H1 (cell line): Measurements from ENCODE around the gene TOR4A. TPM values are rescaled to one million over a fixed set of nuclear protein-coding genes. Genes with fewer than 3 reads are reported as not detected.

ENCODE experiments used
- CTCF ChIA-PET: fragments of 300-600 bp; sonication (Branson Sonifier 250); formaldehyde crosslinking; loops from one replicate; lab custom pipeline; 2021; ENCODE audit not compliant: partially characterized antibody; lab: Charles Lee
- POLR2A ChIA-PET: fragments of 300-600 bp; sonication (Branson Sonifier 250); formaldehyde crosslinking; loops from one replicate; lab custom pipeline; 2021; ENCODE audit warnings: inconsistent platforms; ENCODE audit not compliant: partially characterized antibody; lab: Charles Lee
- DNase-seq, 2 experiments: peaks; one replicate each; pipeline versions ENCODE4 v3.0.0 to v3.0.0-alpha.2; 2010 to 2022; ENCODE audit warnings: low spot score in 2 of 2, low read depth in 1 of 2, mixed read lengths in 1 of 2
- FAIRE-seq: peaks from 2 replicates; lab custom pipeline; 2011; peaks lifted over from hg19 to GRCh38; lab: Jason Lieb, UNC
- H2AFZ ChIP-seq: 2 replicates; pipeline ENCODE4 v1.8.1; 2012; ENCODE audit warnings: low read length, inconsistent platforms
- H2AK5ac ChIP-seq: 2 replicates; pipeline ENCODE4 v1.6.1; 2013; ENCODE audit warnings: low read depth, low read length
- H2BK120ac ChIP-seq: replicated peaks from 2 replicates; pipeline ENCODE3; 2013; ENCODE audit warnings: low read depth, low read length, inconsistent platforms
- H2BK12ac ChIP-seq: 2 replicates; pipeline ENCODE4 v1.6.1; 2013; ENCODE audit warnings: low read depth, low read length
- H2BK15ac ChIP-seq: 2 replicates; pipeline ENCODE4 v1.6.1; 2013; ENCODE audit warnings: low read length
- H2BK20ac ChIP-seq: 2 replicates; pipeline ENCODE4 v1.6.1; 2013; ENCODE audit warnings: low read length
- H2BK5ac ChIP-seq: 2 replicates; pipeline ENCODE4 v1.6.1; 2013; ENCODE audit warnings: low read depth, low read length
- H3K14ac ChIP-seq: 2 replicates; pipeline ENCODE4 v1.6.1; 2013; ENCODE audit warnings: inconsistent platforms; ENCODE audit not compliant: insufficient read length
- H3K18ac ChIP-seq: 2 replicates; pipeline ENCODE4 v1.6.1; 2013; ENCODE audit warnings: low read length; ENCODE audit errors: extremely low read depth
- H3K23ac ChIP-seq: 2 replicates; pipeline ENCODE4 v1.6.1; 2013; ENCODE audit warnings: inconsistent platforms; ENCODE audit not compliant: insufficient read length
- H3K23me2 ChIP-seq: 2 replicates; pipeline ENCODE4 v1.6.1; 2013; ENCODE audit warnings: low read depth, low read length
- H3K27ac ChIP-seq: 2 replicates; pipeline ENCODE4 v1.6.1; 2011; ENCODE audit warnings: low read depth, low read length, inconsistent platforms
- H3K27me3 ChIP-seq, 4 experiments: replicated peaks in 1 of 4; 1 replicate in 1 of 4; 2 replicates in 3 of 4; pipeline versions ENCODE4 v1.6.1 to v1.8.1; 2011 to 2013; ENCODE audit warnings: low read length in 3 of 4, mild to moderate bottlenecking in 3 of 4, inconsistent platforms in 2 of 4, mixed read lengths in 2 of 4, moderate library complexity in 1 of 4; ENCODE audit not compliant: control insufficient read depth in 3 of 4, insufficient read depth in 3 of 4; ENCODE audit errors: extremely low read depth in 1 of 4
- H3K36me3 ChIP-seq, 4 experiments: 2 replicates each; pipeline versions ENCODE4 v1.6.1 to v1.8.1; 2011 to 2013; ENCODE audit warnings: mild to moderate bottlenecking in 4 of 4, low read length in 3 of 4, moderate library complexity in 2 of 4, control low read depth in 1 of 4, inconsistent platforms in 1 of 4; ENCODE audit not compliant: insufficient read depth in 4 of 4, control insufficient read depth in 2 of 4
- H3K4ac ChIP-seq: replicated peaks from 2 replicates; pipeline ENCODE3; 2013; ENCODE audit warnings: low read length, low read depth, mixed read lengths, inconsistent platforms; ENCODE audit not compliant: insufficient read length
- H3K4me1 ChIP-seq, 4 experiments: replicated peaks in 1 of 4; 1 replicate in 1 of 4; 2 replicates in 3 of 4; pipeline versions ENCODE4 v1.6.1 to v1.8.1; 2011 to 2013; ENCODE audit warnings: low read length in 3 of 4, inconsistent platforms in 2 of 4, mixed read lengths in 1 of 4; ENCODE audit not compliant: insufficient read depth in 4 of 4, control insufficient read depth in 3 of 4
- H3K4me2 ChIP-seq, 2 experiments: 2 replicates each; pipeline versions ENCODE4 v1.6.1 to v1.8.1; 2011 to 2013; ENCODE audit warnings: low read depth in 2 of 2, low read length in 2 of 2, control low read depth in 1 of 2, inconsistent platforms in 1 of 2, mild to moderate bottlenecking in 1 of 2; ENCODE audit not compliant: insufficient read depth in 1 of 2
- H3K4me3 ChIP-seq, 4 experiments: fragments of 200-600, 300-600 bp in 1 of 4; sonication (generic), shearing (Covaris generic), sonication (Bioruptor Twin) in 1 of 4; 2 replicates each; pipeline versions ENCODE4 v1.5.1 to v1.8.1; 2011 to 2016; ENCODE audit warnings: low read length in 4 of 4, low read depth in 3 of 4, control low read depth in 2 of 4, inconsistent platforms in 2 of 4, mild to moderate bottlenecking in 2 of 4, mixed read lengths in 1 of 4, moderate library complexity in 1 of 4; ENCODE audit not compliant: insufficient read depth in 2 of 4; ENCODE audit errors: extremely low read depth in 1 of 4
- H3K56ac ChIP-seq: replicated peaks from 2 replicates; pipeline ENCODE3; 2013; ENCODE audit warnings: low read depth, mild to moderate bottlenecking, mixed read lengths, low read length, inconsistent platforms; ENCODE audit not compliant: insufficient read length
- H3K79me1 ChIP-seq: 2 replicates; pipeline ENCODE4 v1.6.1; 2013; ENCODE audit warnings: low read depth, low read length, control low read depth
- H3K79me2 ChIP-seq, 2 experiments: 2 replicates each; pipeline versions ENCODE4 v1.6.1 to v1.8.1; 2012 to 2013; ENCODE audit warnings: low read length in 2 of 2, mild to moderate bottlenecking in 2 of 2, inconsistent platforms in 1 of 2; ENCODE audit not compliant: insufficient read depth in 2 of 2, control insufficient read depth in 1 of 2
- H3K9ac ChIP-seq, 4 experiments: replicated peaks in 1 of 4; 1 replicate in 1 of 4; 2 replicates in 3 of 4; pipeline versions ENCODE4 v1.6.1 to v1.8.1; 2011 to 2013; ENCODE audit warnings: low read depth in 3 of 4, low read length in 3 of 4, control low read depth in 2 of 4, mild to moderate bottlenecking in 2 of 4, moderate library complexity in 2 of 4, inconsistent platforms in 1 of 4; ENCODE audit errors: extremely low read depth in 1 of 4
- H3K9me3 ChIP-seq, 2 experiments: 2 replicates each; pipeline versions ENCODE4 v1.6.1 to v1.8.1; 2012 to 2013; ENCODE audit warnings: mild to moderate bottlenecking in 2 of 2, moderate library complexity in 2 of 2, control low read depth in 1 of 2, inconsistent platforms in 1 of 2, low read depth in 1 of 2, low read length in 1 of 2, mixed read lengths in 1 of 2; ENCODE audit not compliant: insufficient read depth in 2 of 2
- H4K20me1 ChIP-seq, 2 experiments: replicated peaks in 1 of 2; 2 replicates each; pipeline versions ENCODE3 to v1.8.1; 2011 to 2013; ENCODE audit warnings: inconsistent platforms in 2 of 2, low read length in 2 of 2, mild to moderate bottlenecking in 1 of 2; ENCODE audit not compliant: insufficient read depth in 2 of 2, control insufficient read depth in 1 of 2
- H4K5ac ChIP-seq: 2 replicates; pipeline ENCODE4 v1.6.1; 2013; ENCODE audit warnings: low read length, low read depth, mixed read lengths, inconsistent platforms; ENCODE audit not compliant: insufficient read length
- H4K8ac ChIP-seq: 2 replicates; pipeline ENCODE4 v1.8.0; 2013; ENCODE audit warnings: mild to moderate bottlenecking, moderate library complexity, low read length, inconsistent platforms; ENCODE audit not compliant: insufficient read depth; ENCODE audit errors: extremely low read depth
- H4K91ac ChIP-seq: replicated peaks from 2 replicates; pipeline ENCODE3; 2013; ENCODE audit warnings: low read length, mixed read lengths, inconsistent platforms; ENCODE audit not compliant: insufficient read length
- CBX5 ChIP-seq: fragments of 300-800, 300-1000 bp; sonication (generic); IDR thresholded peaks from 2 replicates; pipeline ENCODE4 v1.7.1; 2016; ENCODE audit warnings: antibody characterized with exemption, low read length, low read depth
- MAFK ChIP-seq: IDR thresholded peaks from 2 replicates; pipeline ENCODE4 v1.6.1; 2012; ENCODE audit warnings: low read depth, mild to moderate bottlenecking, improper control_type of control experiment, low read length
- RAD21 ChIP-seq, 2 experiments: IDR thresholded peaks in 1 of 2; conservative IDR thresholded peaks in 1 of 2; 2 replicates each; pipeline ENCODE4 v1.6.1; 2011; ENCODE audit warnings: low read depth in 2 of 2, low read length in 2 of 2, improper control_type of control experiment in 1 of 2, inconsistent platforms in 1 of 2, mild to moderate bottlenecking in 1 of 2, moderate library complexity in 1 of 2
- WGBS, 2 experiments: shearing (Covaris generic) in 1 of 2; methylation state at CpG; one replicate each; pipeline versions ENCODE4 v1.1.6 to v1.1.7; 2013 to 2015; ENCODE audit warnings: low lambda C conversion rate in 2 of 2, mixed read lengths in 2 of 2, inconsistent platforms in 1 of 2, low coverage in 1 of 2, missing lambda C conversion rate in 1 of 2; ENCODE audit not compliant: insufficient replicate concordance in 2 of 2, insufficient coverage in 1 of 2, insufficient read length in 1 of 2; ENCODE audit errors: extremely low coverage in 1 of 2, missing lambda C conversion rate in 1 of 2; 5-methylcytosine and 5-hydroxymethylcytosine counted together
- polyA plus RNA-seq, 7 experiments: library from polyadenylated mRNA; depleted of rRNA in 3 of 7; stranded (reverse) in 5 of 7; unstranded in 2 of 7; fragments of >200 nt in 5 of 7; fragments of 200-250 nt in 2 of 7; gene quantifications; 1 replicate in 5 of 7; 2 replicates in 1 of 7; 4 replicates in 1 of 7; pipeline versions ENCODE4 v1.2.1 to v1.2.3, GENCODE V29; 2011 to 2013; ENCODE audit warnings: missing spikeins in 2 of 7, mixed read lengths in 2 of 7
- total RNA-seq: library from RNA; stranded (reverse); fragmentation: NEBNext Ultra II Directional; extraction: Animal tissue kit (Norgen Biotek cat#: 25700); gene quantifications from 2 replicates; pipeline ENCODE4 v1.2.1, GENCODE V29; 2021
- TF ChIP-seq, protein P1 (sequence below), 3 experiments: IDR thresholded peaks; 1 replicate in 2 of 3; 2 replicates in 1 of 3; pipeline versions ENCODE4 v1.5.1 to v1.6.1; 2011; ENCODE audit warnings: low read length in 3 of 3, mild to moderate bottlenecking in 3 of 3, inconsistent platforms in 2 of 3, low read depth in 1 of 3, moderate library complexity in 1 of 3; ENCODE audit not compliant: insufficient read depth in 1 of 3; ENCODE audit errors: control extremely low read depth in 1 of 3

Gene TOR4A
- total and polyA plus RNA-seq, 2 of the 8 experiments (the other 6 are each of a cell fraction or from before 2014, with no cell fraction given) = 8.4 to 9.3 TPM

DNA sequence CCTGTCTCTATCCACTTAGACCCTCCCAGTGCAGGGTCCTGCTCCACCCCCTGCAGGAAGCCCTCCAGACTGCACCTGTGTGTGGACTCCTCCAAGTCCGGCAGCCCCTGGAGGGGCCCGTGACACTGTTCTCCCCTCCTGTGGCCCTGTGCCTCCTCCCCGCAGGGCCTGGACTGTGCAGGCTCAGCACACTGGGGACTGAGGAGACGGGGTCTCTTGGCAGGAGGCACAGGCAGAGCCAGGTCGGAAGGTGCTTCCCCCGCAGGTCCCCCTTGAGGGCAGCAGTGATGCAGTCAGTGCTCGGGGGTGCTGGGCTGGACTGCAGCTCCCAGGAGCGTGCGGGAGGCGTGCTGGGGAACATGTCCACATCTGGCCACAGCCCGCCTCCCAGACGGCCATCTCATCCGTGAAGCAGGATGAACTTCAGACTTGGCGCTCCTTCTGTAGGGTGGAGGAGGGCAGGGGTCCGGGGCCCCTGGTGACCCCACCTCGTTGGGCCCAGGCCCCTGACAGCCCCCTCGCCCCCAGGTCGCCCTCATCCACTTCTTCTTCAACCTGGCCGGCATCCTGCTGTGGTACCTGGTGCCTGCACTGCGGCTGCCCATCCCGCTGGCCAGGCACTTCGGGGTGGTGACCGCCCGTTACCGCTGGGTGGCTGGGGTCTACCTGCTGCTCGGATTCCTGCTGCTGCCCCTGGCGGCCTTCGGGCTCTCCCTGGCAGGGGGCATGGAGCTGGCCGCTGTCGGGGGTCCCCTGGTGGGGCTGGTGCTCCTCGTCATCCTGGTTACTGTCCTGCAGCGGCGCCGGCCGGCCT, 41.9 kb upstream of the TOR4A start:
- Histone ChIP-seq H4K5ac (no peak overlapping the region), H2AK5ac (no peak overlapping the region), H3K18ac (no peak overlapping the region), H3K27ac (no peak overlapping the region), H3K9me3 (no peaks in the 10 kb centered on the region), H3K4me2 (no peak overlapping the region), H4K20me1 (peaks cover 6 to 8% of the 10 kb centered on the region in 2 experiments), H2BK120ac (no peak overlapping the region), H3K14ac (no peak overlapping the region), H4K8ac (0 out of 2 replicates have a peak overlapping the region, but pooled peaks have one; percentile 25), H3K23ac (no peak overlapping the region), H3K23me2 (peaks cover 5% of the 10 kb centered on the region; the same call in 1 of the 2 replicates), H3K4ac (peak overlapping the region; percentile 53), H3K79me1 (no peaks in the 10 kb centered on the region), H3K27me3 (no peaks in the 10 kb centered on the region), H3K4me1 (peaks cover 0 to 12% (median 8%) of the 10 kb centered on the region in 4 experiments; a peak in 6 of 7 replicates), H3K36me3 (no peaks in the 10 kb centered on the region), H3K56ac (no peak overlapping the region), H3K79me2 (peaks cover 0 to 7% of the 10 kb centered on the region in 2 experiments; a peak in 1 of 4 replicates), H2BK15ac (0 out of 2 replicates have a peak overlapping the region, but pooled peaks have one; percentile 72), H2AFZ (no peak overlapping the region), H3K4me3 (no peak overlapping the region), H3K9ac (no peak overlapping the region), H4K91ac (no peak overlapping the region), H2BK20ac (no peak overlapping the region), H2BK5ac (no peak overlapping the region), H2BK12ac (no peak overlapping the region)
- CTCF ChIA-PET = interaction anchor here (0.6 to 20.2 kb wide), 27 partner anchors 9 to 183 kb away, joined by 3 to 204 read pairs (median 6); partner anchors contain the start of genes ANAPC2, CYSRT1, LRRC26 and NDOR1
- no peak for FAIRE-seq
- no peak for DNase-seq
- 87% methylated on average over 25 of the region's 35 CpGs; no CpG with 5 or more reads in 1 of the 2 experiments for WGBS, 2 experiments
- POLR2A ChIA-PET = interaction anchor here (1.0 to 69.9 kb wide), 3 partner anchors 1 to 72 kb away, joined by 3 to 1462 read pairs (median 1462); partner anchors contain the start of genes CYSRT1, NDOR1, NELFB and RNF208
- no peak for TF ChIP-seq CBX5
- TF ChIP-seq, protein P1, sequence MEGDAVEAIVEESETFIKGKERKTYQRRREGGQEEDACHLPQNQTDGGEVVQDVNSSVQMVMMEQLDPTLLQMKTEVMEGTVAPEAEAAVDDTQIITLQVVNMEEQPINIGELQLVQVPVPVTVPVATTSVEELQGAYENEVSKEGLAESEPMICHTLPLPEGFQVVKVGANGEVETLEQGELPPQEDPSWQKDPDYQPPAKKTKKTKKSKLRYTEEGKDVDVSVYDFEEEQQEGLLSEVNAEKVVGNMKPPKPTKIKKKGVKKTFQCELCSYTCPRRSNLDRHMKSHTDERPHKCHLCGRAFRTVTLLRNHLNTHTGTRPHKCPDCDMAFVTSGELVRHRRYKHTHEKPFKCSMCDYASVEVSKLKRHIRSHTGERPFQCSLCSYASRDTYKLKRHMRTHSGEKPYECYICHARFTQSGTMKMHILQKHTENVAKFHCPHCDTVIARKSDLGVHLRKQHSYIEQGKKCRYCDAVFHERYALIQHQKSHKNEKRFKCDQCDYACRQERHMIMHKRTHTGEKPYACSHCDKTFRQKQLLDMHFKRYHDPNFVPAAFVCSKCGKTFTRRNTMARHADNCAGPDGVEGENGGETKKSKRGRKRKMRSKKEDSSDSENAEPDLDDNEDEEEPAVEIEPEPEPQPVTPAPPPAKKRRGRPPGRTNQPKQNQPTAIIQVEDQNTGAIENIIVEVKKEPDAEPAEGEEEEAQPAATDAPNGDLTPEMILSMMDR (IDR thresholded peaks at IDR 0.05; ENCODE audit: control extremely low read depth in 1 of 3, insufficient read depth in 1 of 3, low read depth in 1 of 3, low read length in 3 of 3) = peak in 1 of 3 experiments; percentile 38; a peak in 2 of 4 replicates
- peak in 1 of 2 experiments; percentile 13; a peak in 1 of 4 replicates for TF ChIP-seq RAD21 (IDR thresholded peaks at IDR 0.05 in 1 of 2, conservative IDR thresholded peaks at IDR 0.05 in 1 of 2; ENCODE audit: low read depth in 2 of 2, low read length in 2 of 2)
- no peak for TF ChIP-seq MAFK
